A549 (cell line): ENCODE results near the gene NPBWR2. TPM values are rescaled to one million over a fixed set of nuclear protein-coding genes. Genes with fewer than 3 reads are reported as not detected.

ENCODE experiments used
- ATAC-seq, 2 experiments: fragments of 200-7000 bp in 1 of 2; fragments of >200 bp in 1 of 2; cut with Nextera tagmentation in 1 of 2; cut with Tn5 transposase in 1 of 2; 3 replicates each; pipeline versions ENCODE4 v1.8.0 to v1.9.1; 2018 to 2020; ENCODE audit warnings: mild to moderate bottlenecking in 1 of 2, moderate library complexity in 1 of 2
- CTCF ChIA-PET: fragments of 300-600 bp; sonication (Branson Sonifier 250); formaldehyde crosslinking; extraction: SDS; loops from one replicate; lab custom pipeline; 2021; ENCODE audit warnings: antibody characterized with exemption, inconsistent platforms; lab: Yijun Ruan, JAX
- POLR2A ChIA-PET: fragments of 350-600 bp; formaldehyde crosslinking; extraction: SDS; loops from one replicate; lab custom pipeline; 2021; ENCODE audit warnings: antibody characterized with exemption, inconsistent platforms; lab: Yijun Ruan, JAX
- DNase-seq, 2 experiments: peaks; one replicate each; pipeline versions ENCODE4 v3.0.0 to v3.0.0-alpha.2; 2011 to 2016; ENCODE audit warnings: low read depth in 1 of 2, low spot score in 1 of 2
- FAIRE-seq: peaks from 2 replicates; lab custom pipeline; 2011; peaks lifted over from hg19 to GRCh38; lab: Jason Lieb, UNC
- H3K27ac ChIP-seq, 2 experiments: fragments of >200 bp; sonication (Bioruptor Twin); formaldehyde crosslinking; 3 replicates each; pipeline ENCODE4 v1.5.1; 2016 to 2017
- H3K4me1 ChIP-seq: fragments of >200 bp; sonication (Bioruptor Twin); formaldehyde crosslinking; 3 replicates; pipeline ENCODE4 v1.6.1; 2016
- H3K4me2 ChIP-seq: fragments of >200 bp; sonication (Bioruptor Twin); formaldehyde crosslinking; 3 replicates; pipeline ENCODE4 v1.6.1; 2016
- H3K4me3 ChIP-seq: fragments of >200 bp; sonication (Bioruptor Twin); formaldehyde crosslinking; 3 replicates; pipeline ENCODE4 v1.5.1; 2016
- H3K9me3 ChIP-seq: fragments of >200 bp; sonication (Bioruptor Twin); formaldehyde crosslinking; 3 replicates; pipeline ENCODE4 v1.6.1; 2016
- CEBPB ChIP-seq, 2 experiments: fragments of >200 bp in 1 of 2; sonication (Bioruptor Twin) in 1 of 2; formaldehyde crosslinking in 1 of 2; IDR thresholded peaks; 2 replicates each; pipeline ENCODE4 v1.6.1; 2012 to 2016
- EHF ChIP-seq: fragments of 250-450 bp; sonication (Bioruptor Pico); IDR thresholded peaks from 2 replicates; pipeline ENCODE4 v1.5.0; 2020; ENCODE audit warnings: mild to moderate bottlenecking
- EHMT2 ChIP-seq: fragments of 200-600 bp; sonication (generic); IDR thresholded peaks from 2 replicates; pipeline ENCODE4 v1.6.1; 2016; ENCODE audit warnings: antibody characterized with exemption, low read depth, mild to moderate bottlenecking, moderate library complexity
- EP300 ChIP-seq, 2 experiments: fragments of >200 bp; sonication (Bioruptor Twin); formaldehyde crosslinking; IDR thresholded peaks; 2 replicates in 1 of 2; 3 replicates in 1 of 2; pipeline ENCODE4 v1.6.1; 2016 to 2017
- ESRRA ChIP-seq: fragments of 150-350 bp; IDR thresholded peaks from 2 replicates; pipeline ENCODE4 v1.6.1; 2014; ENCODE audit warnings: mild to moderate bottlenecking, low read length, borderline replicate concordance
- FOSB ChIP-seq: fragments of 250-450 bp; sonication (Bioruptor Pico); IDR thresholded peaks from 2 replicates; pipeline ENCODE4 v1.5.0; 2020; ENCODE audit warnings: mild to moderate bottlenecking, moderate library complexity
- GATA3 ChIP-seq: IDR thresholded peaks from 2 replicates; pipeline ENCODE4 v1.6.1; 2012; ENCODE audit warnings: borderline replicate concordance
- HOXA7 ChIP-seq: fragments of 250-450 bp; sonication (Bioruptor Pico); IDR thresholded peaks from 2 replicates; pipeline ENCODE4 v1.5.0; 2020; ENCODE audit warnings: mild to moderate bottlenecking, moderate library complexity
- HOXB13 ChIP-seq: fragments of 250-450 bp; sonication (Bioruptor Pico); IDR thresholded peaks from 2 replicates; pipeline ENCODE4 v1.5.0; 2020; ENCODE audit warnings: low read depth, mild to moderate bottlenecking, moderate library complexity
- HOXB5 ChIP-seq: fragments of 250-450 bp; sonication (Bioruptor Pico); IDR thresholded peaks from 2 replicates; pipeline ENCODE4 v1.5.0; 2020; ENCODE audit warnings: mild to moderate bottlenecking, moderate library complexity
- KDM1A ChIP-seq: fragments of 200-600 bp; sonication (generic); IDR thresholded peaks from 2 replicates; pipeline ENCODE4 v1.6.1; 2016; ENCODE audit warnings: low read depth, mild to moderate bottlenecking
- MAZ ChIP-seq: fragments of 150-350 bp; IDR thresholded peaks from 2 replicates; pipeline ENCODE4 v1.6.1; 2014; ENCODE audit warnings: antibody characterized with exemption, low read depth, low read length, borderline replicate concordance
- MYC ChIP-seq: IDR thresholded peaks from 2 replicates; pipeline ENCODE4 v1.6.1; 2012; ENCODE audit warnings: mild to moderate bottlenecking, inconsistent platforms, low read length, improper control_type of control experiment, borderline replicate concordance
- POLR2A ChIP-seq: IDR thresholded peaks from 2 replicates; pipeline ENCODE4 v1.6.1; 2012; ENCODE audit warnings: mild to moderate bottlenecking, low read length
- RNF2 ChIP-seq: fragments of 200-600 bp; sonication (generic); IDR thresholded peaks from 2 replicates; pipeline ENCODE4 v1.6.1; 2016; ENCODE audit warnings: low read depth, mild to moderate bottlenecking, antibody characterized with exemption, moderate library complexity, borderline replicate concordance
- TP53 ChIP-seq: fragments of 250-450 bp; sonication (Bioruptor Pico); IDR thresholded peaks from 2 replicates; pipeline ENCODE4 v1.5.0; 2021; ENCODE audit warnings: mild to moderate bottlenecking, moderate library complexity
- WGBS: methylation state at CpG from one replicate; pipeline ENCODE4 v1.1.6; 2017; ENCODE audit errors: missing lambda C conversion rate; 5-methylcytosine and 5-hydroxymethylcytosine counted together
- polyA plus RNA-seq, 4 experiments: library from polyadenylated mRNA; depleted of rRNA in 3 of 4; stranded (reverse); fragments of >200 nt; fragmentation: RNase III in 1 of 4; extraction: RNeasy Plus Mini Kit Qiagen cat#74134 plus additional on column Dnase treatment in 1 of 4; gene quantifications; 2 replicates in 3 of 4; 3 replicates in 1 of 4; pipeline ENCODE4 v1.2.3, GENCODE V29; 2011 to 2017
- TF ChIP-seq, protein P1 (sequence below): fragments of 250-450 bp; sonication (Bioruptor Pico); IDR thresholded peaks from 2 replicates; pipeline ENCODE4 v1.5.0; 2021; ENCODE audit warnings: mild to moderate bottlenecking, moderate library complexity, borderline replicate concordance
- TF ChIP-seq, protein P2 (sequence below): IDR thresholded peaks from 2 replicates; pipeline ENCODE4 v1.6.1; 2012; ENCODE audit warnings: low read depth, borderline replicate concordance
- TF ChIP-seq, protein P3 (sequence below): fragments of 200-600 bp; sonication (generic); IDR thresholded peaks from 2 replicates; pipeline ENCODE4 v1.6.1; 2016; ENCODE audit warnings: antibody characterized with exemption, mild to moderate bottlenecking, moderate library complexity
- TF ChIP-seq, protein P4 (sequence below): fragments of 450-650 bp; IDR thresholded peaks from 2 replicates; pipeline ENCODE4 v1.6.1; 2014; ENCODE audit warnings: antibody characterized with exemption

NPBWR2 gene
- polyA plus RNA-seq, 2 of the 4 experiments (the other 2 are of a cell fraction) = not detected

DNA sequence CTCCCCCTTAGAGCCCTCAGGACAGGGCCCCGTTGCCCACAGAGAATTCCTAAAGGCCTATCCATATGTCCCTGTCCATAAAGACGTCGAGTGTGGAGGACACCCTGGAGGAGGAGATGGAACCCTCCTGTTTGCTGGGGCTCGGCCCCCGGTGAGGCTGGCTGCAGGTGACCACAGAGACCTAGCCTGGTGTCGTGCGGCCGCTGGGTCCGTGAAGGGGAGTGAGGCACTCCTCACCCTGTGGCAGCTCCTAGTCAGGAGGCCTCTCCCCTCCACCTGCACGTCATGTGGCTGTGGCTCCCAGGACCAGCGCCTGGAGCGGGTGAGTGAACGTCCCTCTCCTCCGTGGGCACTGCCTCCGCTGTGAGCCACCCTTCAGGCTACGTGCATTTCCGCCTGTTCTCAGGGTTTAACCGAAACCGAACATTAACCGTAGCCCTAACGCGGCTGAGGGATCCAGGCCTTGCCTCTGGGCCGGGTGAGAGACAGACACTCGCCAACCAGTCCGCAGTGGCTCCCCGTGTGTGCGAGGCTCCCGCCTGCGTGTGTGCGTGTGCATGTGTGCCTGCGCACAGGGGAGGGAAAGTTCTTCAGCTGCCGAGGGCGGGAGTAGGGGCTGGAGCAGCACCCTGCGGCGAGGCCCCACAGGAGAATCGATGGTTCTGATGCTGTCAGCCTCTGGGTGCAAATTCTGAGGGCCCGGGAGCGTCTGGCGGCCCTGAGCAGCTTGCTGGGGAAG lies 50.3 kb downstream of the NPBWR2 start:
- DNase-seq (no peak), FAIRE-seq (no peak), ATAC-seq (peak in 1 of 2 experiments; percentile 8; a peak in 3 of 6 replicates)
- ChIA-PET CTCF (interaction anchor here (0.7 to 7.2 kb wide), 28 partner anchors 10 to 428 kb away, joined by 3 to 143 read pairs (median 4); partner anchors contain the start of genes C20orf204, LKAAEAR1, NPBWR2 and PRPF6), POLR2A (no interaction called here)
- peaks cover 42% of the 10 kb centered on the region for H3K4me1 ChIP-seq
- TF ChIP-seq EHF (CRISPR knock-in tag) = no peak
- no peak for TF ChIP-seq TP53 (CRISPR knock-in tag)
- TF ChIP-seq, protein P1, sequence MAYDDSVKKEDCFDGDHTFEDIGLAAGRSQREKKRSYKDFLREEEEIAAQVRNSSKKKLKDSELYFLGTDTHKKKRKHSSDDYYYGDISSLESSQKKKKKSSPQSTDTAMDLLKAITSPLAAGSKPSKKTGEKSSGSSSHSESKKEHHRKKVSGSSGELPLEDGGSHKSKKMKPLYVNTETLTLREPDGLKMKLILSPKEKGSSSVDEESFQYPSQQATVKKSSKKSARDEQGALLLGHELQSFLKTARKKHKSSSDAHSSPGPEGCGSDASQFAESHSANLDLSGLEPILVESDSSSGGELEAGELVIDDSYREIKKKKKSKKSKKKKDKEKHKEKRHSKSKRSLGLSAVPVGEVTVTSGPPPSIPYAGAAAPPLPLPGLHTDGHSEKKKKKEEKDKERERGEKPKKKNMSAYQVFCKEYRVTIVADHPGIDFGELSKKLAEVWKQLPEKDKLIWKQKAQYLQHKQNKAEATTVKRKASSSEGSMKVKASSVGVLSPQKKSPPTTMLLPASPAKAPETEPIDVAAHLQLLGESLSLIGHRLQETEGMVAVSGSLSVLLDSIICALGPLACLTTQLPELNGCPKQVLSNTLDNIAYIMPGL (CRISPR knock-in tag) = no peak
- TF ChIP-seq HOXA7 (CRISPR knock-in tag) = no peak
- TF ChIP-seq, protein P2, sequence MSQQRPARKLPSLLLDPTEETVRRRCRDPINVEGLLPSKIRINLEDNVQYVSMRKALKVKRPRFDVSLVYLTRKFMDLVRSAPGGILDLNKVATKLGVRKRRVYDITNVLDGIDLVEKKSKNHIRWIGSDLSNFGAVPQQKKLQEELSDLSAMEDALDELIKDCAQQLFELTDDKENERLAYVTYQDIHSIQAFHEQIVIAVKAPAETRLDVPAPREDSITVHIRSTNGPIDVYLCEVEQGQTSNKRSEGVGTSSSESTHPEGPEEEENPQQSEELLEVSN = no peak
- no peak for TF ChIP-seq EHMT2
- no peak for TF ChIP-seq MYC
- TF ChIP-seq, protein P3, sequence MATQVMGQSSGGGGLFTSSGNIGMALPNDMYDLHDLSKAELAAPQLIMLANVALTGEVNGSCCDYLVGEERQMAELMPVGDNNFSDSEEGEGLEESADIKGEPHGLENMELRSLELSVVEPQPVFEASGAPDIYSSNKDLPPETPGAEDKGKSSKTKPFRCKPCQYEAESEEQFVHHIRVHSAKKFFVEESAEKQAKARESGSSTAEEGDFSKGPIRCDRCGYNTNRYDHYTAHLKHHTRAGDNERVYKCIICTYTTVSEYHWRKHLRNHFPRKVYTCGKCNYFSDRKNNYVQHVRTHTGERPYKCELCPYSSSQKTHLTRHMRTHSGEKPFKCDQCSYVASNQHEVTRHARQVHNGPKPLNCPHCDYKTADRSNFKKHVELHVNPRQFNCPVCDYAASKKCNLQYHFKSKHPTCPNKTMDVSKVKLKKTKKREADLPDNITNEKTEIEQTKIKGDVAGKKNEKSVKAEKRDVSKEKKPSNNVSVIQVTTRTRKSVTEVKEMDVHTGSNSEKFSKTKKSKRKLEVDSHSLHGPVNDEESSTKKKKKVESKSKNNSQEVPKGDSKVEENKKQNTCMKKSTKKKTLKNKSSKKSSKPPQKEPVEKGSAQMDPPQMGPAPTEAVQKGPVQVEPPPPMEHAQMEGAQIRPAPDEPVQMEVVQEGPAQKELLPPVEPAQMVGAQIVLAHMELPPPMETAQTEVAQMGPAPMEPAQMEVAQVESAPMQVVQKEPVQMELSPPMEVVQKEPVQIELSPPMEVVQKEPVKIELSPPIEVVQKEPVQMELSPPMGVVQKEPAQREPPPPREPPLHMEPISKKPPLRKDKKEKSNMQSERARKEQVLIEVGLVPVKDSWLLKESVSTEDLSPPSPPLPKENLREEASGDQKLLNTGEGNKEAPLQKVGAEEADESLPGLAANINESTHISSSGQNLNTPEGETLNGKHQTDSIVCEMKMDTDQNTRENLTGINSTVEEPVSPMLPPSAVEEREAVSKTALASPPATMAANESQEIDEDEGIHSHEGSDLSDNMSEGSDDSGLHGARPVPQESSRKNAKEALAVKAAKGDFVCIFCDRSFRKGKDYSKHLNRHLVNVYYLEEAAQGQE = no peak
- TF ChIP-seq GATA3 = no peak
- TF ChIP-seq ESRRA = no peak
- TF ChIP-seq KDM1A = no peak
- TF ChIP-seq CEBPB (IDR thresholded peaks at IDR 0.05) = no peak
- TF ChIP-seq, protein P4, sequence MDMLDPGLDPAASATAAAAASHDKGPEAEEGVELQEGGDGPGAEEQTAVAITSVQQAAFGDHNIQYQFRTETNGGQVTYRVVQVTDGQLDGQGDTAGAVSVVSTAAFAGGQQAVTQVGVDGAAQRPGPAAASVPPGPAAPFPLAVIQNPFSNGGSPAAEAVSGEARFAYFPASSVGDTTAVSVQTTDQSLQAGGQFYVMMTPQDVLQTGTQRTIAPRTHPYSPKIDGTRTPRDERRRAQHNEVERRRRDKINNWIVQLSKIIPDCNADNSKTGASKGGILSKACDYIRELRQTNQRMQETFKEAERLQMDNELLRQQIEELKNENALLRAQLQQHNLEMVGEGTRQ = no peak
- no peak for TF ChIP-seq MAZ
- TF ChIP-seq HOXB5 (CRISPR knock-in tag) = no peak
- no peak for TF ChIP-seq RNF2
- TF ChIP-seq FOSB = no peak
- TF ChIP-seq EP300 (IDR thresholded peaks at IDR 0.05) = no peak
- no peak for TF ChIP-seq POLR2A
- H3K27ac ChIP-seq = peak overlapping the region in 1 of 2 experiments; percentile 75; a peak in 3 of 6 replicates
- no peak overlapping the region for H3K4me2 ChIP-seq
- WGBS = 79% methylated on average over 29 of the region's 39 CpGs
- H3K9me3 ChIP-seq = no peaks in the 10 kb centered on the region
- H3K4me3 ChIP-seq = no peak overlapping the region

DNA sequence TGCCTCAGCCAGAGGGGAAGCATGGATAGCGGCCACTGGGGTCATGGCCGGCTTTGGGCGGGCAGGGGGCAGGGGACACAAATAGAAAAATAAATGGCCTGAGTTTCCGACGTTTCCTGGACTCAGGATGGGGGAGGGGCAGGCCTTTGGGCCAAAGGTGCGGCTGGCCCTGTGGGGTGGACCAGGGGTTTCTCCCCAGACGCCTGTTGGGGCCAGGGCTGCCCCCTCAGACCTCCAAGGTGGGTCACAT lies 50.8 kb downstream of the NPBWR2 start:
- DNase-seq (no peak), ATAC-seq (no peak), FAIRE-seq (no peak)
- 67% methylated on average over 4 of the region's 7 CpGs for WGBS
- no peak overlapping the region for H3K4me3 ChIP-seq
- no peak for TF ChIP-seq HOXA7 (CRISPR knock-in tag)
- no peak for TF ChIP-seq HOXB13
- H3K27ac ChIP-seq = peak overlapping the region in 1 of 2 experiments; percentile 75; a peak in 3 of 6 replicates
- H3K4me1 ChIP-seq = peaks cover 44% of the 10 kb centered on the region
- POLR2A ChIA-PET = no interaction called here
- H3K4me2 ChIP-seq = no peak overlapping the region
- CTCF ChIA-PET = interaction anchor here (1.3 to 7.2 kb wide), 6 partner anchors 13 to 81 kb away, joined by 4 to 143 read pairs (median 8); partner anchors contain the start of gene C20orf204
- H3K9me3 ChIP-seq = no peaks in the 10 kb centered on the region
